ENCODE results near the gene ACTR6.
A peak's percentile ranks its signal among the peaks of the same experiment; 100 is the strongest.
"Not testable (repeated sequence)": the region's sequence is repeated elsewhere in the genome, so short reads cannot be mapped to it uniquely, and the experiment has no call there.

The ACTR6 gene

DNA sequence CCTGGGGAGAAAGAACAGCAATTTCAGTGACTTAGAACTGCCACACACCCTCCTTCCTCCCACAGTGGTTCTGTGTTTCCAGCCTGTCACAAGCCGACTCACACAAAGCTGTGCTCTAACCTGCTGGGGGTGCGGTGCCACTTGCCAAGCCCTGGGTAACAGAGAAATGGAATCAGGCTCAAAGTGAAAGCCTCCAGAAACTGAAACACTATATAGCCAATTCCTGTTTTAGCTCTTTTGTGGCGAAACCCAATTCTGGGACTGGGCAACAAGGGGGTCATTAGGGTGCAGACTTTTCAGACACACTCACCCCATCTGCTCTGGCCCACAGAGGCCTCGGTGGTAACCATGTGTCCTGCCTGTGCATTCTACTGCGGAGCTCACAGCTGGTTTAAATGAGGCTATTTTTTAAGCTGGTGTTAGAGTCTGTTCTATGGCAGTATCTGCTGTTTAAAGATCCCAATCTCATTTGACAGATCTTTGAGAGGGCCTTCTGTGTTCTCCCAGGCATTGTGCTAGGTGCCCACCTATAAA is 15.2 kb upstream of the ACTR6 start:
- no peak for DNase-seq

DNA sequence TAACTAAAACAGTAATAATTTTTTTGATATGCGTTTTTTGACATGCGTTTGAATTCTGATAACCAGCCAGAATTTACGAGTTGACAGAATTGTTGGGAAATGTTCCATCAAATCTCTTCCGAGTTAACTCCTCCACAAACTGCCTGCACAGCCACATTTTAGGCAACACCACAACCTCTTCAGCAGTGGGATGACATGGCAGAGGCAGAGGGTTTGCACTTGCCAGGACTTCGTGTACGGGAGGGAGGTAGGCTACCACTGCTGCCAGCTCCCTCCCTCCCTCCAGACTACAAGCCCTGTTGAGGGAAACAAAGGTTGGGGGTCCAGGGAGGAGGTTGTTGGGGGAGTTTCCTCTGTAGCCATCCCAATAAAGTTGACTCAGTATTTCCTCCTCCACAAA is 14.5 kb upstream of the ACTR6 start:
- no peak for DNase-seq

DNA sequence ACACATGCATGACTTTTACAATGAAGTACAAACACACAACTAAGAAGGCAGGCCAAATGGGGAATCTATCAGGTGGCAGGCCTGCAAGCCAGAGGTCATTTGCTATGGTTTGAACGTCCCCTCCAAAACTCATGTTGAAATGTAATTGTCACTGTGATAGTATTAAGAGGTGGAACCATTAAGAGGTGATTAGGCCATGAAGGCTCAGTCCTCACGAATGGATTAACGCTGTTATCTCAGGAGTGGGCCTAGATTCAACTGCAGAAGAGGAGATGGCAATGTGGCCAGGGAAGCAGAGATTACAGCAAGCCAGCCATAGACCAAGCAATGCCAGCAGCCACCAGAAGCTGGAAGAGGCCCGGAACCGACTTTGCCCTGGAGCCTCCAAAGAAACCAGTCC is 13.5 kb upstream of the ACTR6 start:
- no peak for DNase-seq

DNA sequence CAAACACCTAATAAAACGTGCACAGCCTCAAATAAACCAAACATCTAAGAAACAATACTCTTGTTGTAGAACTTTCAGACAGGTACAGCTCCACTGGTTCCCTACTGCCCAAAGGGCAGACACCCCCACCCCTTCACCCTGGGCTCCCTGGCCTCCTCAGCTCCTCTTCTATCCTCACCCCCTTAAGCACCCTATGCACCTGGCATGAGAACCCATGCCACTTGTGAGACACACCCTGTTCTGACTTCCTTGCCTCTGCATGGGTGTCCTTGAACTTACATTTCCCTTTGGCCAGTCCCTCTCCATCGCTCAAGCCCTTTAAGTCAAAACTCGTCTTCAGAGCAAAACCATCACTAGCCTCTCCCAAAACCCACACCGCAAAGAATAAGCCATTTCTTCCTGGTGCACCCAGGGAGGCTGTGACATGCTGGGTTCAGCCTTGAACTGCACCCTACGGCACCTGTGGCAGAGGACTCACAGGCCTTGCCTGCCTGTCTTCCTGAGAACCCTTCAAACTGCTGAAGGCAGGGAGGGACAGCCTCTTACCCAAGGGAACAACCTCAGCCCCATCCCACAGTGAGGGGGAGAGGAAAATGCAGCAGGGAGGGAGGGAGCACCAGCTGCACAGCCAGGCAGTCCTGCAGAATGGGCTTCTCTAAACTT is 12.6 kb upstream of the ACTR6 start:
- DNase-seq = no peak

DNA sequence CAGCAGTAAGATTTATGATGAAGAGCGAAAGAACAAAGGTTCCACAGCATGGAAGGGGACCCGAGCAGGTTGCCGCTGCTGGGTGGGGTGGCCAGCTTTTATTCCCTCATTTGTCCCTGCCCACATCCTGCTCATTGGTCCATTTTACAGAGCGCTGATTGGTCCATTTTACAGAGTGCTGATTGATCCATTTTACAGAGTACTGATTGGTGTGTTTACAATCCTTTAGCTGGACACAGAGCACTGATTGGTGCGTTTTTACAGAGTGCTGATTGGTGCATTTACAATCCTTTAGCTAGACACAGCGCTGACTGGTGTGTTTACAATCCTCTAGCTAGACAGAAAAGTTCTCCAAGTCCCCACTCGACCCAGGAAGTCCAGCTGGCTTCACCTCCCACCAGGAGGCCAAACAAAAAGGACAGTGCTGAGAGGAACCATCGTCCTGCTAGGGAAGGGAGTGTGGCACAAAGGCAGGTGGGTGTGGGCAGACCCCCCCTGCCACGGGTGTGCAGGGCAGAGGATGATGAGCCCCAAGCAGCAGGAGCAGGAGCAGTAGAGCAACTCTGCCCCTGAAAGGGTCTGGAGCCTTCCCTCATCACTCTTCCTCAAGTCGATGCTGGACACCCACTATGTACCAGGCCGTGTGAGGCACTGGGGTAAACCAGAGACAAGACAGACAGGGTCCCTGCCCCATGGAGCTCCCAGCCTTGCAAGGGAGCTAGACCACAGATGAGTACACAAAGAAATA is 11.6 kb upstream of the ACTR6 start:
- not testable (repeated sequence) for DNase-seq

DNA sequence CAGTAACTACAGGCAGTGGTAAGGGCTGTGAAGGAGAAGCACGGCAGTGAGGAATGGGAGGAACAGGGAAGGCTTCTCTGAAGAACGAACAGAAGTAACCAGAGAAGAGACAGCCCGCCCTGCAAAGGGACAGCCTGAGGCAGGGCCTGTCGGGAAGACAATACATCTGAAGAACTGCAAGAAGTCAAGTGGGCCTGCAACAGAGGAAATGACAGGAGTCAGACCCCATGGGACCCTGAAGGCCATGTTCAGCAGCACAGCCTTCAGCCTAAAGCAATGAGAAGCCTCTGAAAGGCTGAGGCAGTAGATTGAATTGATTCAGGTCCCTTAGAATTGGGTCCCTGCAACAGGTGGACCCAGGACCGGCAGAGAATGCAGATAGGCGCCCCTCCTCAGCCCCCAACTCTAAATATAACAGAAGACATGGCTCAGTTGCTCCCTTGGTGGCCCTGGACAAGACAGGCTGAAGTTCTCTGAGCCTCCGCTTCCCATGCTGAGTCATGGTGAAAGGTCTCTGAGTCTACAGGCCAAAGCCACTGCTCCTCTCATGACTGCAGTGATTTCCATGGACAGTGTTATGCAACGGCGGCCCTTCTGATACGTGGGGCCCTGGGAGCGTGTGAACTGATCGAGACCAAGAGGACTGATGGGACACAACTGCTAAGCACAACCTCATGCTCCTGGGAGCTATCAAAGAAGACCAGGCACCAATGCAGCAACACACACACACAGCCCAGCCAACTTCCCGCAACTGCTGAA is 10.8 kb upstream of the ACTR6 start:
- DNase-seq = no peak

DNA sequence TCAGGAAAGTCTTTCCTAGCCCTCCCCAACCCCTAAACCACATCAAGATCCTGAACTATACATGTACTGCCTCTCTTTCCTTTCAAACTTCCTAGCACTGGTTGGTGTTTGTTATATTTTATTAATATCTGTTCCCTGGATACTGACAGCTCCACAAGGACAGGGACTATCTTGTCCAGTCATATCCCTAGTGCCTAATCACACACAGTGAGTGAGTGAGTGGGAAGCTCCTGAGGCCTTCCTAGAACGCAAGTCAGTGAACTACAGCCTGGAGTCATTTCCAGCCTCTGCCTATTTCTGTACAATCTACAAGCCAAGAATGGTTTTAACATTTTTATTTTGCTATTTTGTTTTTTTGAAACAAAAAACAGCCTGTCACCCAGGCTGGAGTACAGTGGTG is 7.5 kb upstream of the ACTR6 start:
- DNase-seq = no peak

DNA sequence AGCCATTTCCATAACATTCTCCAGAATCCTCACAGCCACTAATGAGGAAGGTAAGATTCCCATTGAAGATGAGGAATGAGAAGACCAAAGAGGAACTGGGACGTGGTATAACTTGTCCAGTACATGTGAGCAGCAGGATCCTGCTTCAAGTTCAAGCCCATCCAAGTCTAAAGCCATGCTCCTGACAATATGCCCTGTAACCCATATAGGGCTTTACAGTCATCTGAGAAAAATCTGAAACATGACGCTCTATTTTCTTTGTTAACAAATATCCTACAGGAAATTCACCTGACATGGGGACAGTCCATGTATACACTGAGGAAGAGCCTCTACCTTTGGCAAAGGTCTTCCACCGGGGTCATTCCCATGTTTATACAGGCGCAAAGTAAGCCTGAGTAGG is 3.1 kb upstream of the ACTR6 start:
- DNase-seq = no peak

DNA sequence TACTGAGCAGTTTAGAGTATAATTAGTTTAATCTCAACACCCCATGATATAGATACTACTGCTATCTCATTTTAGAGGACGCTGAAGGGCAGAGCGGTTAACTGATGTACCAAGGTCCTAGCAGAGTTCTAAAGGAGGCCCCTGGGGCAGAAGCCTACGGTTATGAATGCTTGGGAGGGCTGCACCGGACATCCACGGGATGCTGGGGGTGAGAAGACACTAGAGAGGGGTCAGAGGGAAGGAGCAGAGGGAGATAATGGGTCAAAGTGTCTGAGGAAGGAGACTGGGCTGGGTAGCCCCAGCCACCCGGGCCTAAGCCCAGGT is 1.6 kb upstream of the ACTR6 start:
- no peak for DNase-seq

DNA sequence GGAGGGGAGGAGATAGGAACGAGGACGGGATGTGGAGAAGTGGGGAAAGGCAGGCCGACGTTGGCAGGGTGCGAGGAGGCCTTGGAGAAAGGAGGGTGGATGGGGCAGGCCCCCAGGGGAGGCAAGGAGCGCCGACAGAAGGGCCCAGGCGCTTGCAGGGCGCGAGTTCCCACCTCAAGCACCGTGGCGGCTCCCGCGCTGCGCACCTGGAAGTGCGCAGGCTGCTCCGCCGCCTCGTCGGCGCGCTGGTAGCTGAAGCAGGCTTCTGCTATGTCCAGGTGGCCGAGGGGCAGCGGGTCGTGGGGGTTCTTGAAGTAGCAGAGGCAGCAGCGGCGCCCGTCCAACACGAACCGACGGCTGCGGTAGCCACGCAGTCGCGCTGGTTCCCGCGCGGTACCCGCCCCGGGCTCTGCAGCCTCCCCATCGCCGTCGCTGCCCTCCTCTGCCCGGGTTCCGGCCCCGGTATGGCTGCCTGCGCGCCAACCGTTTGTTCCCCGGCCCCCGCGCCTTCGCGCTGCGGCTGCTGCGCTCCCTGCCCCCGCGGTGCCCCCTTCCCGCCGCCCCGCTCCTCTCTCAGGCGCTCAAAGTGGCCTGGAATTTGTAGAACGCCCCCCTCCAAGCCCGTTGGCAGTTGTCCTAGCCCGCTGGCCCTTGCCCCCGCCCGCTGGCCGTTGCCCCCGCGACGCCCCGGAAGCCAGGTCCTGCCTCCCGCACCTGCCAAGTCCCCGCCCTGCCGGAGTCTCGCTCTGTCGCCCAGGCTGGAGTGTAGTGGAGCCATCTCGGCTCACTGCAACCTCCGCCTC is 1.1 kb upstream of the ACTR6 start:
- peak; percentile 52 for DNase-seq

DNA sequence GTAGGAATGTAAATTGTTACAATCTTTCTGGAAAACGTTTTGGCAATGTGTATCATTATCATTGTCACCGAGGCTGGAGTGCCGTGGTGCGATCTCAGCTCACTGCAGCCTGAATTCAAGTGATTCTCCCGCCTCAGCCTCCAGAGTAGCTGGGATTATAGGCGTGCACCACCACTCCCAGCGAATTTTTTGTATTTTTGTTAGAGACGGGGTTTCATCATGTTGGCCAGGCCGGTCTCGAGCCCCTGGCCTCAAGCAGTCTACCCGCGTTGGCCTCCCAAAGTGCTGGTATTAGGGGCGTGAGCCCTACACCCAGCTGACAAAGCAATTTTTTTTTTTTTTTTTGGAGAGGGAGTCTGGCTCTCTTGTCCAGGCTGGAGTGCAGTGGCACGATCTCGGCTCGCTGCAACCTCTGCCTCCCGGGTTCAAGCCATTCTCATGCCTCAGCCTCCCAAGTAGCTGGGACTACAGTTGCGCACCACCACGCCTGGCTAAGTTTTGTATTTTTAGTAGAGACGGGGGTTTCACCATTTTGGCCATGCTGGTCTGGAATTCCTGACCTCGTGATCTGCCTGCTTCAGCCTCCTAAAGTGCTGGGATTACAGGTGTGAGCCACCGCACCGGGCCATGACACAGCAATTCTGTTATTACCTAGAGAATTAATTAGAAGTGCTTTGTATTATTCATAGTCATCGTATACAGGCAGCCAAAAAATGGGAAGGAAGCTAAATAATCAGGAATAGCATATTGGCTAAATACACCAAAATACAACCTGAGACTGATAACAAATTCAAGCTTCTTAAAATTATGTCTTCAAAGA is 1.2 kb downstream of the ACTR6 start:
- no peak for DNase-seq

DNA sequence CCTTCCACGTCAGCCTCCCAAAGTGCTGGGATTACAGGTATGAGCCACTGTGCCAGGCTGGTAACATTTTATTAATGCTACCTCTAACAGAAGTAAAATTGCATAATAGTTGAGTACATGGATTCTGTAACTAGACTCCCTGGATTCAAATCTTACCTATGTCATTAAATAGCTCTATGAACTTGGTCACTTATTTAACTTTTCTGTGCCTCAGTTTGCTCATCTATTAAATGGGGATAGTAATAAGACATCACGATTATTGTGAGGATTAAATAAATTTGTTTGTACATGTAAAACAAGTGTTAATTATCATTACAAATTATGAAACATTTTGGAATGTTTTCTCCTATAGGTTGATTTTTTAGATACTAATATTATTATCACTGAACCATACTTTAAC is 6.7 kb downstream of the ACTR6 start:
- no peak for DNase-seq

DNA sequence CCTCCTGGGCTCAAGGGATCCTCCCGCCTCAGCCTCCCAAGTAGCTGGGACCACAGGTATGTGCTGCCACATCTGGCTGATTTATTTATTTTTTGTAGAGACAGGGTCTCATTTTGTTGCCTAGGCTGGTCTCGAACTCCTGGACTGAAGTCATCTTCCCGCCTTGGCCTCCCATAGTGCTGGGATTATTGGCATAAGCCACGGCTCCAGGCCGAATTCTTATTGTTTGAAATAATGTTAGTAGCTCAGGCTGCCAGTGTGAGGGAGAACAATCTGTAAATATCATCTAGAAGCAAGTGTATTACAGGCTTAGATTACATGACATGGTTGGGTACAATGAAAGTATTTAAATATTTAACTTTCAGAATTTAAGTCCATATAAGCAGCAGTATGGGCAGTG is 8.2 kb downstream of the ACTR6 start:
- DNase-seq = no peak

DNA sequence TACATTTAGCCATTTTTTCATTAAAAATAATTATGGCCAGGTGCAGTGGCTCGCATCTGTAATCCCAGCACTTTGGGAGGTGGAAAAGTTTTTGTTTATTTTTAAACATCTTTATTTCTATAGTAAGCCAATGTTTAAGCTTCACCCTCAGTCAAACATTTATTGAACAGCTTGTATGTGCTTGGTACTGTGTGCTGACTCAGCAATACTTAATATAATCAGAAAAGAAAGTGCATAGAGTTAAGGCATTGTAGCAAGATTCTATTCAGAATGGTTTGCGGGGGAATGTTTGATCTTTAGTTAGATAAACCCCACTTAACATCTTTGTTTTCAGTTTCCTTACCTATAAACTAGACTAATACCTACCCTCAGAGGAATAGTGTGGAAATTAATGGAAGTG is 11.1 kb downstream of the ACTR6 start:
- DNase-seq = no peak

DNA sequence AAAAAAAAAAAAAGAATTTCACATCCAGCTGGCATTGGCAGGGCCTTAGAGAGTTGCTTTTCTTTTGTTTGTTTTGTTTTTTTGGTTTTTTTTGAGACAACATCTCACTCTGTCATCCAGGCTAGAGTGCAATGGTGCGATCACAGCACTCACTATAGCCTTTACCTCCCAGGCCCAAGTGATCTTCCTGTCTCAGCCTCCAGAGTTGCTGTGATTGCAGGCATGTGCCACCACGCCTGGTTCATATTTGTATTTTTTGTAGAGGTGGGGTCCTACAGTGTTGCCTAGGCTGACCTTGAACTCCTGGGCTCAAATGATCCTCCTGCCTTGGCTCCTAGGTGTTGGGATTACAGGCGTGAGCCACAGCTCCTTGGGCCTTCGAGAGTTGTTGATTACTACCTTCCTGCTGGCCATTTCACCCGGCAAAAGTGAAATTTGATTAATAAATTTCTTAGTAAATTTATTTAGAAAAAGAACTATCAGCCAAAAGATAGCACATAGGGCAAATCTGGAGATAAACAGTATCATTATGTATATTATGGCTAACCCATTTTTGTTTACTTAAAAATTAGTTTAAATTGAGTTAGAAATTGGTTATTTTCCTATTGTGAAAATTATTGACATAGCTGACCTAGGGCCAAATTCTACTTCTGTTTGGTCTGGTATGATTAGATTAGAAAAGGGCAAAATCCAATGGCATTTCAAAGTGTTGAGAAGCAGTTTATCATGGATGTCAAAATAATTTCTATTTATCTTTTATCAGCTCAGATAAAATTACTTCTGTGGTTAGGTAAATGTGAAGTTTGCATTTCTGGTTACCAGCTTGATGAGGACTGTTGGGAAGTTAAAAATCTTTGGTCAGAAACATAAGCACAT is 12.6 kb downstream of the ACTR6 start:
- no peak for DNase-seq

DNA sequence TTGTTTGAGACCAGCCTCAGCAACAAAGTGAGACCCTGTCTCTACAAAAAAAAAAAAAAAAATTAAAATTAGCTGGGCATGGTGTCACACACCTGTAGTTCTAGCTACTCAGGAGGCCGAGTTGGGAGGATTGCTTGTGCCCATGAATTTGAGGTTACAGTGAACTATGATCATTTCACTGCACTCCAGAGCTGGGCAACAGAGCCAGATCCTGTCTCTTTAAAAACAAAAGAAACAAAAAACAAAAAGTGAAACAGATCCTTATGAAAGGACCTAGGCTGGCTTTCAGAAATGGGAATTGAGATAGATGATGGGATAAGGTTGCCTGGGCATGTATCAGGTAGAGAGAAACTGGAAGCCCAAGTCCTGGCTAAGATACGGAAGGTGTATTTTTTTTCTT is 13.9 kb downstream of the ACTR6 start:
- no peak for DNase-seq

DNA sequence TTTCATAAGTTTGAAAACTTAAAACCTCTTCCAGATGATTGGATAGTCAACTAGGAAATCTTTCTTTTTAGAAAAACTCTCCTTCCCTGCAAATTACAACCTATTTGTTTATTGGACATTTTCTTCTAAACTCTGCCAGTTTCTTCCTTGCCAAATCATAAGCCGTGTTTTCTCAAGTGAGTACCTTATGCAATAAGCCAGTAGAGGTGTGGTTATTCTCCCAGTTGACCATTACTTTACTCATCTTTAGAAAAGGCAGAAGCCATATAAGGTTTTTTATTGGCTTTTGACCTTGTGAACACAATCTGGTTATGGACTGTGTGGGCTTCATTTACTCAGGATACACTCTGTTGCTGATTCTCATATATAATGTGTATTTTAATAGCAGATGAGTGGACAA is 14.6 kb downstream of the ACTR6 start:
- DNase-seq = no peak

DNA sequence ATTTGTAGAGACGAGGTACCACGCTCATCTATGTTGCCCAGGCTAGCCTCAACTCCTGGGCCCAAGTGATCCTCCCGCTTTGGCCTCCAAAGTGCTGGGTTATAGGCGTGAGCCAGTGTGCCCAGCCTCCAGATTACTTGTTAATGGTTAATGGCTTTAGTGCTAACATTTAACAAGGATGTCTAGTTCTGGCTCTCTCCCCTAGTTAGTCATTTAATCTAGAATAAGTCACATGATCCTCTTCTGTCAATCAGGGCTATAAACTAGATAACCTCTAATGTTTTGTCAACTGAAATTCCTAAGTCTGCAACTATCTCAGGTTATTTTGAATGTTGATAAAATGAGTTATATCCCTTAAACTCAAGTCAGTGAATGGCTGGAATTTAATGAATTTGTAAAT is 15.7 kb downstream of the ACTR6 start:
- DNase-seq = no peak

DNA sequence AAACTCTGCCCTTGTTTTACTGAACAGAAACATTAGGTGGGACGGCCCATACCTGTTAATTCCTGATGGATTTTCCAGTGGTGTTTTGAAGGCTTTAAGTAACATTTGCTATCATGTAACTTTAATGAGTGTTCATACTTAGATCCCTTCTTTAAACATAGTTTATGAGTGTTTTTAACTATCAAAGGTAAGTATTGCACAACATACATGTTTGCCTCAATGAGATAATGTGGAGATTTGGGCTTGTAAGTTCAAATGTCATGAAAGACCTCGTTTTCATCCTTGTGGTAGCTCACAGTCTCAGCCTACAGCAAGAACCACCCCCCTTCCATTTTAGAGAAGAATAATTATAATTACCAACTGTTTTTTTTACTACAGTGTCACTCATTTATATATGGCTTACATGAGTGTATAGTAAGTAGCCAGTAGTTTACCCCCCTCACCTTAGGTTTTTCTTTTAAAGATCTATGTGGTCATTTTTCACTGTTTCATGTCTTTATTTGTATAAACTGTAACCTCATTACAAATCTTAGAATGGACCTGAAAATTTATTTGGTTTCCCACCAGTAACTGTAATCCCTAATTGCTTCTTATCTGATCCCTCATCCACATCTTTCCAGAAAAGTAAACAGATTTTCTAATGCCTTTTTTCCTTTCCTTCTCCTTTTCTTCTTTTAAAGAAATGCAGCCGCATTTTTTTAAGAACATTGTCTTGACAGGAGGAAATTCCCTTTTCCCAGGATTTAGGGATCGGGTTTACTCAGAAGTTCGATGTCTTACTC is 18.9 kb downstream of the ACTR6 start:
- DNase-seq = no peak

DNA sequence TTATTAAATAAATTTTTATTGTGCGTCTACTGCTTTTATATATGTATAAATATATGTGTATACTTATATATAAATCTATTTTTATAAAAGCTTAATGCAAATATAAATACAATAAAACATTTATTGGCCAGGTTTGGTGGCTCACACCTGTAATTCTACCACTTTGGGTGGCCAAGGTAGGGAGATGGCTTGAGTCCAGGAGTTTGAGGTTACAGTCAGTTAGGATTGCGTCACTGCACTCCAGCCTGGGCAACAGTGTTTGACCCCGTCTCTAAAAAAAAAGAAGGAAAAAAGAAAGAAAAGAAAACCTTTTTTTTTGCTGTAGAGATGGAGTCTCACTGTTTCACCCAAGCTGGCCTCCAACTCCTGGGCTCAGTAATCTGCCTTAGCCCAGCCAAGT is 20.9 kb downstream of the ACTR6 start:
- DNase-seq = no peak

Measured in SHP77 treated with DMSO at 0.1 percent for 48 hours (cell line).